K562 (cell line): ENCODE results near the gene SHB. TPM values are rescaled to one million over a fixed set of nuclear protein-coding genes. Genes with fewer than 3 reads are reported as not detected.

Source experiments
- ATF7 ChIP-seq: fragments of 450-650 bp; IDR thresholded peaks from 2 replicates; pipeline ENCODE4 v1.7.1; 2014; ENCODE audit warnings: mild to moderate bottlenecking, moderate library complexity
- C11orf30 ChIP-seq: fragments of 450-650 bp; IDR thresholded peaks from 2 replicates; pipeline ENCODE4 v1.6.1; 2016; ENCODE audit warnings: low read depth, mild to moderate bottlenecking
- COPS2 ChIP-seq: fragments of 450-650 bp; conservative IDR thresholded peaks from 2 replicates; pipeline ENCODE4 v1.6.1; 2016; ENCODE audit warnings: mild to moderate bottlenecking, moderate library complexity
- CREB1 ChIP-seq, 2 experiments: sonication (generic) in 1 of 2; formaldehyde crosslinking in 1 of 2; IDR thresholded peaks; 2 replicates each; pipeline versions ENCODE4 v1.6.1 to v1.8.0; 2012 to 2022; ENCODE audit warnings: inconsistent platforms in 1 of 2, mild to moderate bottlenecking in 1 of 2, missing genetic modification reagents in 1 of 2, moderate library complexity in 1 of 2
- CREBBP ChIP-seq: IDR thresholded peaks from one replicate; pipeline ENCODE4 v1.6.1; 2012; ENCODE audit warnings: low read depth, mild to moderate bottlenecking, control low read depth, inconsistent platforms, low read length
- DACH1 ChIP-seq: fragments of 450-650 bp; IDR thresholded peaks from 2 replicates; pipeline ENCODE4 v1.6.1; 2018; ENCODE audit not compliant: partially characterized antibody
- DNMT1 ChIP-seq: fragments of 450-650 bp; IDR thresholded peaks from 2 replicates; pipeline ENCODE4 v1.6.1; 2016; ENCODE audit warnings: antibody characterized with exemption, mild to moderate bottlenecking
- ETV6 ChIP-seq, 3 experiments: fragments of 150-350 bp in 1 of 3; sonication (generic) in 1 of 3; formaldehyde crosslinking in 1 of 3; IDR thresholded peaks; 2 replicates each; pipeline versions ENCODE4 v1.6.1 to v1.8.0; 2014 to 2022; ENCODE audit warnings: borderline replicate concordance in 2 of 3, low read depth in 2 of 3, antibody characterized with exemption in 1 of 3, low read length in 1 of 3, mild to moderate bottlenecking in 1 of 3, missing genetic modification reagents in 1 of 3
- GABPA ChIP-seq: fragments of 200-800 bp; sonication (Bioruptor generic); conservative IDR thresholded peaks from 2 replicates; pipeline ENCODE4 v1.6.1; 2016; ENCODE audit warnings: low read depth, missing genetic modification characterization, missing compliant biosample characterization
- HNRNPUL1 ChIP-seq: fragments of 200-400 bp; formaldehyde crosslinking; IDR thresholded peaks from 2 replicates; pipeline ENCODE4 v1.6.1; 2017; ENCODE audit warnings: low read length
- KLF1 ChIP-seq: fragments of 450-650 bp; IDR thresholded peaks from 2 replicates; pipeline ENCODE4 v1.6.1; 2016; ENCODE audit warnings: missing genetic modification characterization, missing compliant biosample characterization
- SMAD4 ChIP-seq: fragments of 250-450 bp; sonication (Bioruptor Pico); conservative IDR thresholded peaks from 2 replicates; pipeline ENCODE4 v1.8.0; 2021; ENCODE audit warnings: inconsistent platforms, mild to moderate bottlenecking, moderate library complexity
- SRSF9 ChIP-seq: fragments of 200-400 bp; formaldehyde crosslinking; IDR thresholded peaks from 2 replicates; pipeline ENCODE4 v1.6.1; 2017; ENCODE audit warnings: low read depth, low read length, borderline replicate concordance
- TBL1XR1 ChIP-seq, 2 experiments: IDR thresholded peaks; 2 replicates each; pipeline ENCODE4 v1.6.1; 2012; ENCODE audit warnings: improper control_type of control experiment in 2 of 2, low read length in 2 of 2, mild to moderate bottlenecking in 1 of 2
- TCF3 ChIP-seq: sonication (generic); formaldehyde crosslinking; IDR thresholded peaks from 2 replicates; pipeline ENCODE4 v1.4.0; 2020; ENCODE audit warnings: mild to moderate bottlenecking, missing genetic modification reagents
- ZNF165 ChIP-seq: fragments of 250-450 bp; sonication (Bioruptor Pico); IDR thresholded peaks from 2 replicates; pipeline ENCODE4 v1.4.0; 2020; ENCODE audit warnings: borderline replicate concordance
- ZNF778 ChIP-seq: fragments of 450-650 bp; formaldehyde crosslinking; IDR thresholded peaks from 2 replicates; pipeline ENCODE4 v1.4.0; 2020; ENCODE audit warnings: mild to moderate bottlenecking, moderate library complexity
- polyA plus RNA-seq, 8 experiments: library from polyadenylated mRNA; depleted of rRNA in 4 of 8; stranded (reverse) in 5 of 8; unstranded in 3 of 8; fragments of >200 nt; fragmentation: Nextera tagmentation in 2 of 8; fragmentation: Illumina TruSeq in 1 of 8; extraction: Ambion mirVana in 2 of 8; extraction: Trizol in 1 of 8; gene quantifications; 2 replicates each; pipeline versions ENCODE4 v1.2.1 to v1.2.3, GENCODE V29; 2011 to 2014; ENCODE audit warnings: inconsistent platforms in 1 of 8, missing spikeins in 1 of 8
- total RNA-seq, 7 experiments: library from RNA; depleted of rRNA in 6 of 7; stranded (reverse); fragments of >200 nt in 6 of 7; fragmentation: Illumina TruSeq in 2 of 7; extraction: Trizol in 2 of 7; gene quantifications; 2 replicates each; pipeline versions ENCODE4 v1.2.1 to v1.2.3, GENCODE V29; 2011 to 2021; ENCODE audit warnings: low replicate concordance in 1 of 7
- TF ChIP-seq, protein P1 (sequence below): fragments of 450-650 bp; IDR thresholded peaks from one replicate; pipeline ENCODE4 v1.6.1; 2018; ENCODE audit warnings: mild to moderate bottlenecking, moderate library complexity; ENCODE audit not compliant: partially characterized antibody
- TF ChIP-seq, protein P2 (sequence below): fragments of 250-450 bp; sonication (Bioruptor Pico); IDR thresholded peaks from 2 replicates; pipeline ENCODE4 v1.4.0; 2020; ENCODE audit warnings: mild to moderate bottlenecking, moderate library complexity, borderline replicate concordance
- TF ChIP-seq, protein P3 (sequence below): IDR thresholded peaks from 2 replicates; pipeline ENCODE4 v1.6.1; 2011; ENCODE audit not compliant: insufficient read length; ENCODE audit errors: extremely low read depth
- TF ChIP-seq, protein P4 (sequence below): fragments of 450-650 bp; formaldehyde crosslinking; IDR thresholded peaks from 2 replicates; pipeline ENCODE4 v1.4.0; 2022; ENCODE audit warnings: mild to moderate bottlenecking, moderate library complexity
- TF ChIP-seq, protein P5 (sequence below): fragments of 450-650 bp; conservative IDR thresholded peaks from 2 replicates; pipeline ENCODE4 v1.6.1; 2016; ENCODE audit warnings: missing genetic modification characterization, low read depth, mild to moderate bottlenecking, missing compliant biosample characterization, moderate library complexity

The SHB gene
- total and polyA plus RNA-seq, 9 of the 15 experiments (the other 6 are each of a cell fraction or from before 2014, with no cell fraction given): 0.78 to 16.0 (median 5.3) TPM

DNA sequence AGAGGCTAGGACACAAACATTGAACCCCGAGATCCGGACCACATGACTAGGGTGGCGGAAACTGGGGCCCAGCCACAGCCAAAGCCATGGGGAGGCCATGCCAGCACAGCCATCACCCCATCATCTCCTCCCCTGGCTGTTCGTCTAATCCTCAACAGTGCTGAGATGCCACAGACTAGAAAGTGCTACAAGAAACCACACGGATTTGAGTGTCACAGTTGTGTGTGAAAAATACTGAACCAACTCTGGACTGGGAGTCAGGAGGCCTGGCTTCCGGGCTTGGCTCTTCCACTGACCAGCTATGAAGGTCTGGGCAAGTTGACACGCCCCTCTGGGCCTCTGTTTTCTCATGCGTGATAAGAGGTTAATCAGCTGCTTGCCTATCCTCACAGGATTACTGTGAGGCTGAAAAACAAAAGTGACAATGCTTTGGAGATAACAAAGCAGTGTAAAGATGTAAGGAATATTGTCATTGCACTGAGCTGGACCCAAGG lies 38.8 kb upstream of the SHB start (continued):
- TF ChIP-seq, protein P1, sequence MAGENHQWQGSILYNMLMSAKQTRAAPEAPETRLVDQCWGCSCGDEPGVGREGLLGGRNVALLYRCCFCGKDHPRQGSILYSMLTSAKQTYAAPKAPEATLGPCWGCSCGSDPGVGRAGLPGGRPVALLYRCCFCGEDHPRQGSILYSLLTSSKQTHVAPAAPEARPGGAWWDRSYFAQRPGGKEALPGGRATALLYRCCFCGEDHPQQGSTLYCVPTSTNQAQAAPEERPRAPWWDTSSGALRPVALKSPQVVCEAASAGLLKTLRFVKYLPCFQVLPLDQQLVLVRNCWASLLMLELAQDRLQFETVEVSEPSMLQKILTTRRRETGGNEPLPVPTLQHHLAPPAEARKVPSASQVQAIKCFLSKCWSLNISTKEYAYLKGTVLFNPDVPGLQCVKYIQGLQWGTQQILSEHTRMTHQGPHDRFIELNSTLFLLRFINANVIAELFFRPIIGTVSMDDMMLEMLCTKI: no peak
- no peak for TF ChIP-seq HNRNPUL1
- TF ChIP-seq, protein P2, sequence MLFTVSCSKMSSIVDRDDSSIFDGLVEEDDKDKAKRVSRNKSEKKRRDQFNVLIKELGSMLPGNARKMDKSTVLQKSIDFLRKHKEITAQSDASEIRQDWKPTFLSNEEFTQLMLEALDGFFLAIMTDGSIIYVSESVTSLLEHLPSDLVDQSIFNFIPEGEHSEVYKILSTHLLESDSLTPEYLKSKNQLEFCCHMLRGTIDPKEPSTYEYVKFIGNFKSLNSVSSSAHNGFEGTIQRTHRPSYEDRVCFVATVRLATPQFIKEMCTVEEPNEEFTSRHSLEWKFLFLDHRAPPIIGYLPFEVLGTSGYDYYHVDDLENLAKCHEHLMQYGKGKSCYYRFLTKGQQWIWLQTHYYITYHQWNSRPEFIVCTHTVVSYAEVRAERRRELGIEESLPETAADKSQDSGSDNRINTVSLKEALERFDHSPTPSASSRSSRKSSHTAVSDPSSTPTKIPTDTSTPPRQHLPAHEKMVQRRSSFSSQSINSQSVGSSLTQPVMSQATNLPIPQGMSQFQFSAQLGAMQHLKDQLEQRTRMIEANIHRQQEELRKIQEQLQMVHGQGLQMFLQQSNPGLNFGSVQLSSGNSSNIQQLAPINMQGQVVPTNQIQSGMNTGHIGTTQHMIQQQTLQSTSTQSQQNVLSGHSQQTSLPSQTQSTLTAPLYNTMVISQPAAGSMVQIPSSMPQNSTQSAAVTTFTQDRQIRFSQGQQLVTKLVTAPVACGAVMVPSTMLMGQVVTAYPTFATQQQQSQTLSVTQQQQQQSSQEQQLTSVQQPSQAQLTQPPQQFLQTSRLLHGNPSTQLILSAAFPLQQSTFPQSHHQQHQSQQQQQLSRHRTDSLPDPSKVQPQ (CRISPR knock-in tag): 0 out of 2 replicates have a peak, but pooled peaks have one; percentile 39
- no peak for TF ChIP-seq ZNF778 (CRISPR knock-in tag)
- TF ChIP-seq, protein P3, sequence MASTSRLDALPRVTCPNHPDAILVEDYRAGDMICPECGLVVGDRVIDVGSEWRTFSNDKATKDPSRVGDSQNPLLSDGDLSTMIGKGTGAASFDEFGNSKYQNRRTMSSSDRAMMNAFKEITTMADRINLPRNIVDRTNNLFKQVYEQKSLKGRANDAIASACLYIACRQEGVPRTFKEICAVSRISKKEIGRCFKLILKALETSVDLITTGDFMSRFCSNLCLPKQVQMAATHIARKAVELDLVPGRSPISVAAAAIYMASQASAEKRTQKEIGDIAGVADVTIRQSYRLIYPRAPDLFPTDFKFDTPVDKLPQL: no peak
- peak; percentile 73; the same call in 1 of the 2 replicates for TF ChIP-seq ZNF165
- TF ChIP-seq COPS2: no peak
- TF ChIP-seq, protein P4, sequence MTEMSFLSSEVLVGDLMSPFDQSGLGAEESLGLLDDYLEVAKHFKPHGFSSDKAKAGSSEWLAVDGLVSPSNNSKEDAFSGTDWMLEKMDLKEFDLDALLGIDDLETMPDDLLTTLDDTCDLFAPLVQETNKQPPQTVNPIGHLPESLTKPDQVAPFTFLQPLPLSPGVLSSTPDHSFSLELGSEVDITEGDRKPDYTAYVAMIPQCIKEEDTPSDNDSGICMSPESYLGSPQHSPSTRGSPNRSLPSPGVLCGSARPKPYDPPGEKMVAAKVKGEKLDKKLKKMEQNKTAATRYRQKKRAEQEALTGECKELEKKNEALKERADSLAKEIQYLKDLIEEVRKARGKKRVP (CRISPR knock-in tag): peak; percentile 72; the same call in 1 of the 2 replicates
- TF ChIP-seq KLF1 (tag): no peak
- TF ChIP-seq DACH1: peak; percentile 80
- TF ChIP-seq TBL1XR1 (IDR thresholded peaks at IDR 0.05; ENCODE audit: low read length in 2 of 2): no peak
- peak; percentile 43; the same call in 1 of the 2 replicates for TF ChIP-seq SMAD4
- TF ChIP-seq TCF3 (CRISPR knock-in tag): peak; percentile 64
- TF ChIP-seq DNMT1: no peak
- TF ChIP-seq, protein P5, sequence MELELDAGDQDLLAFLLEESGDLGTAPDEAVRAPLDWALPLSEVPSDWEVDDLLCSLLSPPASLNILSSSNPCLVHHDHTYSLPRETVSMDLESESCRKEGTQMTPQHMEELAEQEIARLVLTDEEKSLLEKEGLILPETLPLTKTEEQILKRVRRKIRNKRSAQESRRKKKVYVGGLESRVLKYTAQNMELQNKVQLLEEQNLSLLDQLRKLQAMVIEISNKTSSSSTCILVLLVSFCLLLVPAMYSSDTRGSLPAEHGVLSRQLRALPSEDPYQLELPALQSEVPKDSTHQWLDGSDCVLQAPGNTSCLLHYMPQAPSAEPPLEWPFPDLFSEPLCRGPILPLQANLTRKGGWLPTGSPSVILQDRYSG: peak; percentile 90
- TF ChIP-seq CREBBP: no peak
- TF ChIP-seq ETV6 (IDR thresholded peaks at IDR 0.05; ENCODE audit: borderline replicate concordance in 1 of 2, low read depth in 2 of 2, low read length in 1 of 2): no peak
- TF ChIP-seq ETV6 (CRISPR knock-in tag; IDR thresholded peaks at IDR 0.05; ENCODE audit: borderline replicate concordance): no peak
- peak; percentile 37; the same call in 1 of the 2 replicates for TF ChIP-seq ATF7
- TF ChIP-seq CREB1 (IDR thresholded peaks at IDR 0.05): no peak
- TF ChIP-seq CREB1 (CRISPR knock-in tag; IDR thresholded peaks at IDR 0.05): no peak
- peak; percentile 49; the same call in 1 of the 2 replicates for TF ChIP-seq GABPA (tag)
- TF ChIP-seq SRSF9: no peak
- TF ChIP-seq C11orf30: no peak
